HG03108 (cell line): ENCODE data around the gene SLC22A3.
"Not testable (repeated sequence)": the region's sequence is repeated elsewhere in the genome, so short reads cannot be mapped to it uniquely, and the experiment has no call there.

Experiments used
- ATAC-seq: cut with Tn5 transposase; IDR thresholded peaks from one replicate; pipeline ENCODE4 v1.9.1; 2021; ENCODE audit warnings: moderate library complexity; ENCODE audit not compliant: unreplicated experiment

SLC22A3 gene

GRCh38 chr6:160348223-160349019 is at the start of gene SLC22A3:
Gene SLC22A3 (plus strand): TSS chr6:160348378. CDS start chr6:160348420, 42 bp downstream.
- ATAC-seq = no peak

GRCh38 chr6:160299559-160299958 is 48.6 kb upstream of the SLC22A3 start:
- no peak for ATAC-seq

- no peak for ATAC-seq
These were observed 48.0 kb upstream of the SLC22A3 start for GRCh38 chr6:160300076-160300695.

GRCh38 chr6:160301339-160301738 is 46.8 kb upstream of the SLC22A3 start:
- ATAC-seq = no peak

GRCh38 chr6:160302431-160303082 is 45.6 kb upstream of the SLC22A3 start:
- ATAC-seq = not testable (repeated sequence)

- no peak for ATAC-seq
These were observed 44.4 kb upstream of the SLC22A3 start for GRCh38 chr6:160303806-160304205.

- no peak for ATAC-seq
These were observed 42.1 kb upstream of the SLC22A3 start for GRCh38 chr6:160305926-160306713.

- ATAC-seq = no peak
These were observed 38.5 kb upstream of the SLC22A3 start for GRCh38 chr6:160309718-160310117.

- no peak for ATAC-seq
These were observed 35.3 kb upstream of the SLC22A3 start for GRCh38 chr6:160312900-160313299.

- ATAC-seq = no peak
These were observed 32.9 kb upstream of the SLC22A3 start for GRCh38 chr6:160315310-160315709.

- ATAC-seq = no peak
These were observed 31.9 kb upstream of the SLC22A3 start for GRCh38 chr6:160316261-160316660.

- no peak for ATAC-seq
These were observed 28.9 kb upstream of the SLC22A3 start for GRCh38 chr6:160319246-160319645.

GRCh38 chr6:160321729-160322505 is 26.3 kb upstream of the SLC22A3 start:
- no peak for ATAC-seq

GRCh38 chr6:160327981-160328380 is 20.2 kb upstream of the SLC22A3 start:
- no peak for ATAC-seq

GRCh38 chr6:160328447-160328846 is 19.7 kb upstream of the SLC22A3 start:
- no peak for ATAC-seq

GRCh38 chr6:160329188-160329587 is 19.0 kb upstream of the SLC22A3 start:
- ATAC-seq = no peak

GRCh38 chr6:160330619-160331018 is 17.6 kb upstream of the SLC22A3 start:
- no peak for ATAC-seq

- ATAC-seq = no peak
These were observed 17.0 kb upstream of the SLC22A3 start for GRCh38 chr6:160331204-160331603.

- ATAC-seq = no peak
These were observed 16.4 kb upstream of the SLC22A3 start for GRCh38 chr6:160331753-160332152.

- no peak for ATAC-seq
These were observed 15.1 kb upstream of the SLC22A3 start for GRCh38 chr6:160333101-160333500.
